ENCODE measurements around the gene ZNF575.

ZNF575 gene

DNA sequence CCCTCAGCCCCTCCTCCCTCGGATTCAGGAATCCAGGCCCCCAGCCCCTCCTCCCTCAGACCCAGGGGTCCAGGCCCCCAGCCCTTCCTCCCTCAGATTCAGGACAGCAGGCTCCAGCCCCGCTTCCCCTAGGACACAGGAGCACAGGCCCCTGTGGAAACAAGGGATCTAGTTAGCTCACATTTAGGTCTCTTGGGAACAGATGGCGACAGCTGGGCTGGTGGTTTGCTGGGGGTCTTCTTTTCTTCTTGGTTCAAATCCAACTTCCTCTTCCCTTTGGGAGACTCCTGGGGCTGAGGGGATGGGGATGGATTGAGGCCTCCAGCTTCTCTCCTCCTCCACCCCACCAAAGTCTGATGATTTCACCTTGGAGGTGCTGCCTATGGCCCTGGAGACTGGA lies 19.6 kb downstream of the ZNF575 start:
- no peak for TF ChIP-seq EZH2phosphoT487 (IDR thresholded peaks at IDR 0.05; ENCODE audit: borderline replicate concordance)
- TF ChIP-seq CTCF (conservative IDR thresholded peaks at IDR 0.05; ENCODE audit: low read length): no peak
- no peak overlapping the region for H3K4me3 ChIP-seq (ENCODE audit: low read length, poor library complexity, severe bottlenecking)
- H2AFZ ChIP-seq (ENCODE audit: low read length): no peak overlapping the region
- no peaks in the 10 kb centered on the region for H4K20me1 ChIP-seq (ENCODE audit: insufficient read depth, low read length, poor library complexity, severe bottlenecking)
- H3K27me3 ChIP-seq (ENCODE audit: insufficient read depth, low read length, poor library complexity, severe bottlenecking): no peaks in the 10 kb centered on the region
- H3K4me1 ChIP-seq (ENCODE audit: insufficient read depth, low read length, poor library complexity, severe bottlenecking): no peaks in the 10 kb centered on the region
- H3F3A ChIP-seq (ENCODE audit: low read depth): no peaks in the 10 kb centered on the region
- no peaks in the 10 kb centered on the region for H3K9me2 ChIP-seq (replicated peaks; ENCODE audit: low read depth, low read length)
- no peak overlapping the region for H3K9ac ChIP-seq (ENCODE audit: low read depth, low read length, poor library complexity, severe bottlenecking)
- no peaks in the 10 kb centered on the region for H3K9me3 ChIP-seq (ENCODE audit: insufficient read depth, low read depth, low read length)
- H3K4me2 ChIP-seq (ENCODE audit: low read depth, low read length, poor library complexity, severe bottlenecking): no peak overlapping the region
- H3K79me2 ChIP-seq (ENCODE audit: insufficient read depth, low read length): 0 out of 2 replicates have a peak, but pooled peaks cover 5% of the 10 kb centered on the region
- peaks cover 55% of the 10 kb centered on the region; the same call in 1 of the 2 replicates for H3K36me3 ChIP-seq (ENCODE audit: insufficient read depth, low read length)

GRCh38 chr19:43553656-43554055 lies 20.7 kb downstream of the ZNF575 start:
- no peaks in the 10 kb centered on the region for H3K4me1 ChIP-seq (ENCODE audit: insufficient read depth, low read length, poor library complexity, severe bottlenecking)
- TF ChIP-seq CTCF (conservative IDR thresholded peaks at IDR 0.05; ENCODE audit: low read length): no peak
- TF ChIP-seq EZH2phosphoT487 (IDR thresholded peaks at IDR 0.05; ENCODE audit: borderline replicate concordance): no peak

DNA sequence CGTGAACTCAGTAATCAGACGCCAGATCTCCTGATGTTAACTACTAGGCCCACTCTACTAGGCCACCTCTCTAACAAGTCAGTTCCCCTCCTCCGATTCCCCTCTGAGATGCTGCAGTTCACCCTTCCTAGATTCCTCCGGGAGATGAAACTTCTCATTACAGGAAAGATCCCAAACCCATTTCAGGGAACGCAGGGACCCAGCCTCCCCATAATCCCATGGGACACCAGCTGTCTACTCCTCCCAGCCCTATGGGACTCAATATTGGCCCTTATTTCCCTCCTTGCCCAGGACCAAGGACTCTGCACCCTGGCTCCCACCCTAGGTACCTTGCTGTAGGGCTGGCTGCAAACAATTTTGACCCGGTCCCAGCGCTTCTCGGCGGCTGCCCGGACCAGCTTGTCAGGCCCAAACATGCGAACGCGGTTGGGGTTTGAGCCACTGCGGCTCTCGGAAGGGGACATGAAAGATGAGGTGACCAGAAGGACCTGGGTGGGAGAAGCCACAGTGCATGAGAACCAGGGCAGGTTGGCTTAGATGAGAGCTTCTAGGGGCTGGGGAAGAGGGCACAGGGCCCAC lies 21.4 kb downstream of the ZNF575 start:
- Histone ChIP-seq H3K4me1 (ENCODE audit: insufficient read depth, low read length, poor library complexity, severe bottlenecking) (no peaks in the 10 kb centered on the region), H3K27me3 (ENCODE audit: insufficient read depth, low read length, poor library complexity, severe bottlenecking) (no peaks in the 10 kb centered on the region), H3F3A (ENCODE audit: low read depth) (no peaks in the 10 kb centered on the region), H3K9ac (ENCODE audit: low read depth, low read length, poor library complexity, severe bottlenecking) (no peak overlapping the region), H2AFZ (ENCODE audit: low read length) (no peak overlapping the region), H3K79me2 (ENCODE audit: insufficient read depth, low read length) (0 out of 2 replicates have a peak, but pooled peaks cover 5% of the 10 kb centered on the region), H3K36me3 (ENCODE audit: insufficient read depth, low read length) (peaks cover 53% of the 10 kb centered on the region; the same call in 1 of the 2 replicates), H3K9me2 (replicated peaks; ENCODE audit: low read depth, low read length) (no peaks in the 10 kb centered on the region), H3K4me3 (ENCODE audit: low read length, poor library complexity, severe bottlenecking) (no peak overlapping the region), H3K9me3 (ENCODE audit: insufficient read depth, low read depth, low read length) (no peaks in the 10 kb centered on the region), H4K20me1 (ENCODE audit: insufficient read depth, low read length, poor library complexity, severe bottlenecking) (no peaks in the 10 kb centered on the region), H3K4me2 (ENCODE audit: low read depth, low read length, poor library complexity, severe bottlenecking) (no peak overlapping the region)
- TF ChIP-seq EZH2phosphoT487 (IDR thresholded peaks at IDR 0.05; ENCODE audit: borderline replicate concordance): no peak

More at GRCh38 chr19:43553656-43554055, 20.7 kb downstream of the ZNF575 start:
- no peak overlapping the region for H2AFZ ChIP-seq (ENCODE audit: low read length)
- no peak overlapping the region for H3K9ac ChIP-seq (ENCODE audit: low read depth, low read length, poor library complexity, severe bottlenecking)
- no peaks in the 10 kb centered on the region for H3F3A ChIP-seq (ENCODE audit: low read depth)
- H3K4me3 ChIP-seq (ENCODE audit: low read length, poor library complexity, severe bottlenecking): no peak overlapping the region
- H4K20me1 ChIP-seq (ENCODE audit: insufficient read depth, low read length, poor library complexity, severe bottlenecking): no peaks in the 10 kb centered on the region
- no peaks in the 10 kb centered on the region for H3K9me2 ChIP-seq (replicated peaks; ENCODE audit: low read depth, low read length)
- no peak overlapping the region for H3K4me2 ChIP-seq (ENCODE audit: low read depth, low read length, poor library complexity, severe bottlenecking)
- no peaks in the 10 kb centered on the region for H3K9me3 ChIP-seq (ENCODE audit: insufficient read depth, low read depth, low read length)
- 0 out of 2 replicates have a peak, but pooled peaks cover 5% of the 10 kb centered on the region for H3K79me2 ChIP-seq (ENCODE audit: insufficient read depth, low read length)
- peaks cover 58% of the 10 kb centered on the region; the same call in 1 of the 2 replicates for H3K36me3 ChIP-seq (ENCODE audit: insufficient read depth, low read length)
- H3K27me3 ChIP-seq (ENCODE audit: insufficient read depth, low read length, poor library complexity, severe bottlenecking): no peaks in the 10 kb centered on the region
